WI38 (cell line): ENCODE measurements around the gene CDT1.
A peak's percentile ranks its signal among the peaks of the same experiment; 100 is the strongest.

ENCODE experiments used
- H3K4me3 ChIP-seq: 2 replicates; pipeline ENCODE4 v1.5.1; 2011; ENCODE audit warnings: low read depth, mild to moderate bottlenecking, control low read depth, low read length
- TF ChIP-seq, protein P1 (sequence below): IDR thresholded peaks from 2 replicates; pipeline ENCODE4 v1.5.1; 2012; ENCODE audit warnings: low read depth, mild to moderate bottlenecking, control low read depth, low read length

The CDT1 gene

DNA sequence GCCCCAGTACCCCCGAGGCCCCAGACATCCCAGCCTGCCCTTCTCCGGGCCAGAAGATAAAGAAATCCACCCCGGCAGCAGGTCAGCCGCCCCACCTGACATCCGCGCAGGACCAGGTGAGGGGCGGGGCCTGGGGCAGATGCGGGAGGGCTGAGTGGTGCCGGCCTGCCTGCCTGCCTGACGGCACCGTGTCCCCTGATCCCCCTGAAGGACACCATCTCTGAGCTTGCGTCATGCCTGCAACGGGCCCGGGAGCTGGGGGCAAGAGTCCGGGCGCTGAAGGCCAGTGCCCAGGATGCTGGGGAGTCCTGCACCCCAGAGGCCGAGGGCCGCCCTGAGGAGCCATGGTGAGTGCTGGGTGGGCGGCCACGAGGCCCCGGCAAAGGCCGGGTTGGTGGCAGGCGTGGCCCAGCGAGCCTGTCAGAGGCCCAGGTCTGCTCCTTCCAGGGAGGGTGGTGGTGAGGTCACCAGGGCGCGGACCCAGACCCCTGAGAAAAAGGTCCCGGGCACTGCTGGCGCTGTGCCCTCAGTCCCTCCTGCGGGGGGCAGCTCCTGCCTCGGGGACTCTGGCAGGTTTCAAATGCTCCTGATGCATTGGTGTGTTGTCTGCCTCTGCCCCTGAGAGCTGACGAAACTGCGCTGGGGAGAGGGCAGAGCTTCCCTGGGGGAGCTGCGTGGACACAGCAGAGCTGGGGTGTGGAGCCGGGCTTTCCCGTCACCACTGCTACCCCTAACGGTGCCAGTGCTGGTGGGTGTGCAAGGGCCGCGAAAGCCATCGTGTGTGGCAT is 1.2 kb downstream of the CDT1 start:
- TF ChIP-seq, protein P1, sequence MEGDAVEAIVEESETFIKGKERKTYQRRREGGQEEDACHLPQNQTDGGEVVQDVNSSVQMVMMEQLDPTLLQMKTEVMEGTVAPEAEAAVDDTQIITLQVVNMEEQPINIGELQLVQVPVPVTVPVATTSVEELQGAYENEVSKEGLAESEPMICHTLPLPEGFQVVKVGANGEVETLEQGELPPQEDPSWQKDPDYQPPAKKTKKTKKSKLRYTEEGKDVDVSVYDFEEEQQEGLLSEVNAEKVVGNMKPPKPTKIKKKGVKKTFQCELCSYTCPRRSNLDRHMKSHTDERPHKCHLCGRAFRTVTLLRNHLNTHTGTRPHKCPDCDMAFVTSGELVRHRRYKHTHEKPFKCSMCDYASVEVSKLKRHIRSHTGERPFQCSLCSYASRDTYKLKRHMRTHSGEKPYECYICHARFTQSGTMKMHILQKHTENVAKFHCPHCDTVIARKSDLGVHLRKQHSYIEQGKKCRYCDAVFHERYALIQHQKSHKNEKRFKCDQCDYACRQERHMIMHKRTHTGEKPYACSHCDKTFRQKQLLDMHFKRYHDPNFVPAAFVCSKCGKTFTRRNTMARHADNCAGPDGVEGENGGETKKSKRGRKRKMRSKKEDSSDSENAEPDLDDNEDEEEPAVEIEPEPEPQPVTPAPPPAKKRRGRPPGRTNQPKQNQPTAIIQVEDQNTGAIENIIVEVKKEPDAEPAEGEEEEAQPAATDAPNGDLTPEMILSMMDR, result no peak
- H3K4me3 ChIP-seq, result peak overlapping the region; percentile 70

- H3K4me3 ChIP-seq, result no peak overlapping the region; the same call in 1 of the 2 replicates
- TF ChIP-seq, protein P1, result no peak
Observed at GRCh38 chr16:88805340-88805715, 1.7 kb downstream of the CDT1 start.

DNA sequence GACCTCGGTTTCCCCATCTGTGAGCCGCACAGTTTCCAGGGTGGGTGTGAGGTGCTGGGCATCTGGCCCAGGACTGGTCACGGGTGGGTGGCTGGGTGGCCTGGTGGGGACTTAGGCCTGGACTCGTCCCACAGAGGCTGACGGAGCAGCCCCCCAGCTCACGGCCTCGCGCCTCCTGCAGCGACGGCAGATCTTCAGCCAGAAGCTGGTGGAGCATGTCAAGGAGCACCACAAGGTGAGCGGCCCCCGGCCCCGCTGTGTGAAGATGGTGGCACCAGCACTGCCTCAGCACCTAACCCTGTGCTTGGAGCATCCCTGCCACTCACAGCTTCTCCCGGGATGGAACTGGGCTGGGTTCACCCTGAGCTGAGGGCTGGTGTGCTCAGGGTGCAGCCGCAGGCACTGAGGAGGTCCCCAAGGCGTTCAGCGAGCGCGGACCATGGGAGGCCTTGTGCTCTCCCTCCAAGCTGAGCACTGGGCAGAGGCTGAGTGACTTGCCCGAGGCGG is 2.4 kb downstream of the CDT1 start:
- TF ChIP-seq, protein P1, result no peak
- H3K4me3 ChIP-seq, result no peak overlapping the region

GRCh38 chr16:88806491-88807111 is 3.0 kb downstream of the CDT1 start:
- TF ChIP-seq, protein P1, result no peak
- no peak overlapping the region for H3K4me3 ChIP-seq

- TF ChIP-seq, protein P1, result no peak
- no peak overlapping the region for H3K4me3 ChIP-seq
Observed at GRCh38 chr16:88807142-88807625, 3.6 kb downstream of the CDT1 start.

GRCh38 chr16:88807626-88808453 is 4.3 kb downstream of the CDT1 start:
- TF ChIP-seq, protein P1, result no peak
- H3K4me3 ChIP-seq, result no peak overlapping the region
